IPS-20b (cell line): ENCODE measurements around the gene FCGR3A.

Experiments used
- H3K27ac ChIP-seq: one replicate; pipeline ENCODE4 v1.5.1; 2013; ENCODE audit warnings: low read length
- H3K27me3 ChIP-seq: 2 replicates; pipeline ENCODE4 v1.6.1; 2013; ENCODE audit warnings: mild to moderate bottlenecking, low read length, inconsistent platforms; ENCODE audit not compliant: insufficient read depth
- H3K36me3 ChIP-seq: 2 replicates; pipeline ENCODE4 v1.6.1; 2013; ENCODE audit warnings: low read depth, mild to moderate bottlenecking, inconsistent platforms, low read length, moderate library complexity; ENCODE audit not compliant: insufficient read depth
- H3K4me1 ChIP-seq: 2 replicates; pipeline ENCODE4 v1.6.1; 2013; ENCODE audit warnings: mild to moderate bottlenecking, control low read depth, inconsistent platforms, low read length, moderate library complexity; ENCODE audit not compliant: insufficient read depth
- H3K4me3 ChIP-seq: 2 replicates; pipeline ENCODE4 v1.5.1; 2013; ENCODE audit warnings: mild to moderate bottlenecking, low read length, inconsistent platforms
- H3K9ac ChIP-seq: 2 replicates; pipeline ENCODE4 v1.6.1; 2013; ENCODE audit warnings: low read depth, mild to moderate bottlenecking, inconsistent platforms, low read length, moderate library complexity
- H3K9me3 ChIP-seq: 2 replicates; pipeline ENCODE4 v1.6.1; 2013; ENCODE audit warnings: mild to moderate bottlenecking, low read depth, low read length, inconsistent platforms; ENCODE audit not compliant: insufficient read depth

The FCGR3A gene

DNA sequence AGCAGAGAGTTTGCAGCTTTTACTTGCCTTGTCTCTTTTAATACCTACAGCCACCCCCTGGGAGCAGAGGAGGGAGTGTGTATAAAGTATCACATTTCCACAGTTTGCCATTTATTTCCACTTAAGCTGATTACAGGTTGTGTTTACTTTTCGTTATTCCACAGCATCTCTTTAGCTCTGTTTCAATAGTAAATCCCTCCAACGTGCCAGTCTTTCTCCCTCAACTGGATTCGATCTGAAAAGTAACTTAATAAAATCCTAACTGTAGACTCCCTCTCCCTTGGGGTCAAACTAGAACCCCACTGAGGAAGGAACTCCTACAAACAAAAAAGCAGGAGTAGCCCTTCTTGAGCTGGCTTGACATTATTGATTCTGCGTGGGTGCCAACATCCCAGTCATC is 47.4 kb downstream of the FCGR3A start:
- Histone ChIP-seq H3K4me3 (no peak overlapping the region), H3K36me3 (no peaks in the 10 kb centered on the region), H3K27me3 (peaks cover 4% of the 10 kb centered on the region; the same call in 1 of the 2 replicates), H3K4me1 (no peaks in the 10 kb centered on the region), H3K9ac (no peak overlapping the region), H3K9me3 (no peaks in the 10 kb centered on the region), H3K27ac (no peak overlapping the region)

DNA sequence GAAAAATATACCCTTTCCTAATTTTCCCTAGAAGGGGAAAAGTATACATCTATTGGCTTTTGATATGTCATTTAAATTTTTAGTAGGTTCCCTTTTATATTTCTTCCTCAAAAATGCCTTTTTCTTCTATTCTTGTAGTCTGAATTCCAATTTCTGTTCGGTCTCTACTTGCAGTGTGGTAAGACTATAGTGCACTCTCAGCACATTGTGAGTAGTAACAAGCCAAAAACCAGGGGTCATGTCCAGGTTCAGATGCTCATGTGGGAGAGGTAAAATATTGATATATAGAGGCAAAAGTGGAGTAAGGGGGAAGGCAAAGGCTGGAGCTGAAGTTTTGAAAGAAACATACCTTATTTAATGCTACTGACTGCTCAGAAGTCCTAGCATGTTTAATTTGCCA is 48.4 kb downstream of the FCGR3A start:
- Histone ChIP-seq H3K4me3 (no peak overlapping the region), H3K36me3 (no peaks in the 10 kb centered on the region), H3K27me3 (peaks cover 4% of the 10 kb centered on the region; the same call in 1 of the 2 replicates), H3K27ac (no peak overlapping the region), H3K4me1 (no peaks in the 10 kb centered on the region), H3K9ac (no peak overlapping the region), H3K9me3 (no peaks in the 10 kb centered on the region)

DNA sequence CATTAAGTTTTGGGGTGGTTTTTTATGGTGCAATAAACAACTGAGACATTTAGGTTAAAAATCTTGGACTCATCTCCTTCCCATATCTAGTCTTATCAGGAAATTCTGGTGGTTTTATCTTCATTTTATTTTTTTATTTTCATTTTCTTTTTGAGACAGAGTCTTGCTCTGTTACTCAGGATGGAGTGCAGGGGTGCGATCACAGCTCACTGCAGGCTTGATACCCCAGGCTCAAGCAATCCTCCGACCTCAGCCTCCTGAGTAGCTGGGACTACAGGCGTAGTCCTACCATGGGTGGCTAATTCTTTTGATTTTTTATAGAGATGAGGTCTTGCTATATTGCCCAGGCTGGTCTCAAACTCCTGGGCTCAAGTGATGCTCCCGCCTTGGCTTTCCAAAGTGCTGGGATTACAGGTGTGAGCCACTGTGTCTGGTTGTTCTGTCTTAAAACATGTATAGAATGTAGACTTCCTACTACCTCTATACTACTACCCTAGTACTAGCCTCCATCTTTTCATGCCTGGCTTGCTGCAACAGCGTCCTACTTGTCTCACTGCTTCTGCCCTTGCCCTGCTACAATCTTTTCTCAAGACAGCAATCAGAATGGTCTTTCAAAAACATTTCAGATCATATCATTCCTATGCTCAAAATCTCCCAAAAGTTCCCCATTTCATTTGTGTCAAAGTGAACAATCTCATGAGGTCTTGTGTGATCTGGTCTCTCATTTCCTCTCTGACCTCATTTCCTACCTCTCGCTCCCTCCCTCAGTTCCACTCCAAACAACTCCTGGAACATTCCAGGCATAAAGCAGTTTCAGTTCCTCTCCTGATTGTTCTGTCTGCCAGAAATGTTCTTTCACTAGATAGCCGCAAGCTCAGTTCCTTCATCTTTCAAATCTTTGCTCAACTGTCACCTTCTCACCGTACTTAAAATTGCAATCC is 50.2 kb downstream of the FCGR3A start:
- Histone ChIP-seq H3K36me3 (no peaks in the 10 kb centered on the region), H3K4me1 (no peaks in the 10 kb centered on the region), H3K4me3 (no peak overlapping the region), H3K27me3 (no peaks in the 10 kb centered on the region; the same call in 1 of the 2 replicates), H3K9ac (no peak overlapping the region), H3K9me3 (no peaks in the 10 kb centered on the region), H3K27ac (no peak overlapping the region)

DNA sequence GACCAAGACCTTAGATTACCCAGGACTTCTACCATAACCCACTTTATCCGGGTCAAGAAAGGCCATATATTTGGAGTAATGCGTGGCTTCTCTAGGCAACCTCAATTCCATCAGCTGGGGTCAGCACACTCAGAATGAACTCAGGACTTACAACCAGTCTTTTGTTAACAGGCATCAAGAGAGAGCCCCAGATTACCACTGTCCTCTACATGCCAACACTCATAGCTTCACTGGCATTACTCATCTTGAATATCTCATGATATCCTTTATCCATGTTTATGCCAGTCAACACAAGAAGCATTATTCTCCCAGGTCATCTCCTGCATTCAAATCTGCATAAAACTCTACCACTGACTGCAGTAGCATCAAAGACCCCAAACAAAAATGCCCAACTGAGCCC is 51.0 kb downstream of the FCGR3A start:
- H3K9ac ChIP-seq, result no peak overlapping the region
- H3K27me3 ChIP-seq, result no peaks in the 10 kb centered on the region; the same call in 1 of the 2 replicates

DNA sequence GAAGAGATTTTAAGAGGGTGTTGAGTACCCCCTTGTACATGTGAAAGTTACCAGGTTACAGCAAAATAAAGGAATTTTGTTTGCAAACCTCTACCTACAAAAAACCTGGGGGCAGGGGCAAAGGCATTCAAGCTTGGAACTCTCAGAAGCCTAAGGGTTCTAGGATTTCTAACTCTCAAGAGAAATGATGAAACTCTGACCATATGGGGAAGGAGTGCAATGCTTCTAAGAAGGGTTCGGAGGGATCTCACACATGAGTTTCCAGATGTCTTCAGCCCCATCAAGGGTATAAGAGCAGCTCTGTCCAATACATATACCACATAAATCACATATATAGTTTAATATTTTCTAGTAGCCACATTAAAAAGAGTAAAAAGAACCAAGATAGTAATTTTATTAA is 51.7 kb downstream of the FCGR3A start:
- no peak overlapping the region for H3K27ac ChIP-seq
- H3K9ac ChIP-seq, result no peak overlapping the region
- H3K4me3 ChIP-seq, result no peak overlapping the region
- no peaks in the 10 kb centered on the region for H3K4me1 ChIP-seq
- no peaks in the 10 kb centered on the region; the same call in 1 of the 2 replicates for H3K27me3 ChIP-seq
- H3K9me3 ChIP-seq, result no peaks in the 10 kb centered on the region
- no peaks in the 10 kb centered on the region for H3K36me3 ChIP-seq

More for the DNA sequence above, 51.0 kb downstream of the FCGR3A start:
- Histone ChIP-seq H3K4me1 (no peaks in the 10 kb centered on the region), H3K9me3 (no peaks in the 10 kb centered on the region), H3K36me3 (no peaks in the 10 kb centered on the region), H3K27ac (no peak overlapping the region), H3K4me3 (no peak overlapping the region)

DNA sequence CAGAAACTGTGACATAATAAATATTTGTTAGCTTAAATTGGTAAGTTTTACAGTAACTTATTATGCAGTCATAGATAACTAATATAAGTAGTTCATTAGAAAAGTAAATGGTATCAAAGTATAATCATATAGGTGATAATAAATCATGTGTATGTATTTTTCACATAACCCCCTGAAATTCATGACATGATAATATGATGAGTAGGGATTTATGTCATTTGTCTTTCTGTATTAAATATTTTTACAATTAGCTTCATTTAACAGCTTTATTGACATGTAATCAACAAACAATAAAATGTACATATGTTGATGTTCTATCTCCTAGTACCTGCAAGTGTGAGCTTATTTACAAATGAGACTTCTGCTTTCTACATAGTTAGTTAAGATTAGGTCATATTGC is 54.1 kb downstream of the FCGR3A start:
- peaks cover 6% of the 10 kb centered on the region; the same call in 1 of the 2 replicates for H3K27me3 ChIP-seq

DNA sequence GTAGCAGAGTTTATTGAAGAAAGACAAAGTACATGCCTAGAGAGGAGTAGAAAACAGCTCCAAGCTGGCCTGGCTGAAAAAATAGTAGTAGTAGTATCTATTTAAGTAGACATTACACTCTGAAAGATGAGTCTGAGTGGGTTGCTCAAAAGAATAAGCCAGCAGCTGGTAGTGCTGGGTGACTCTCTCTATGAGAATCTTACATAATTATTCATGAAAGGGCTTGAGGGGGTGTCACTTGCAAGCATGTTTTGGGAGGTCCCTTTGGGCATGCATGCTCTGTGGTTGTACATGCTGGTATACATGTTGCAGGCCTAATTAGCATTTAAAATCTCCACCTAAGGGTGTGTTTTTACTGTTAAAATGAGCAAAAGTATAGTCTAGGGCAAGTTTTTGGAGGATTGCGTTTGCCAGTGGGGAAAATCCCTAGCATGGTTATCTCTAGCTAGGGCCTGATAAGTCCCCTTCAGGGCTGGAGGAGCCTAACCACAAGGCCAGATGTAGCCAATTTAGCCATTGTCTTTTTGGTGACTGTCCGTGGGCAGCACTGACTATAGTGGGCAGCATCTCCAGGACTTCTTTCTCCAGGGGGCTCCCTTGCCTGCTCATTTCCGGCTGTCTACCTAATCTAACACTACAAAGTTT is 55.4 kb downstream of the FCGR3A start:
- Histone ChIP-seq H3K36me3 (no peaks in the 10 kb centered on the region), H3K9ac (no peak overlapping the region), H3K27me3 (peaks cover 16% of the 10 kb centered on the region; the same call in 1 of the 2 replicates), H3K9me3 (no peaks in the 10 kb centered on the region), H3K27ac (no peak overlapping the region), H3K4me1 (no peaks in the 10 kb centered on the region), H3K4me3 (no peak overlapping the region)

More for the DNA sequence above, 54.1 kb downstream of the FCGR3A start:
- Histone ChIP-seq H3K27ac (no peak overlapping the region), H3K4me1 (no peaks in the 10 kb centered on the region), H3K36me3 (no peaks in the 10 kb centered on the region), H3K9ac (no peak overlapping the region), H3K4me3 (no peak overlapping the region), H3K9me3 (no peaks in the 10 kb centered on the region)

DNA sequence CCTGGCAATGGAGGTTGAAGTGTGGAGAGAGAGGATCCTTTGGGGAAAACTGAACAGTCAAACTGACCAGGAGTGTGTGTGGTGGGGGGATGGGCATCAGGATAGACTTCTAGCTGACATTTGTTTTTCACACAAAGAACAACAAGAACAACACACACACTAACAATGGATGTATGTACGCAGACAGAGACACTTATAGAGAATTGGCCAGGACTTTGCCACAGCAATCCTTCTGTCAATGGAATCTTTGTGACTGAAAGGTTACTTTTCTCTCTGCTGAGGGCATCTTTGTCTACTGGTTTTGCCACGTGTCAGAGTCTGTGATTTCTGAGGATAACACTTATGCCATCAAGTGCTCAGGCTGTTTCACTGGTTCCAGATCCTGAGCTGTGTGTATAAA is 56.8 kb downstream of the FCGR3A start:
- no peaks in the 10 kb centered on the region for H3K36me3 ChIP-seq
- no peaks in the 10 kb centered on the region for H3K9me3 ChIP-seq
- H3K27ac ChIP-seq, result no peak overlapping the region
- H3K9ac ChIP-seq, result no peak overlapping the region
- no peaks in the 10 kb centered on the region for H3K4me1 ChIP-seq
- no peak overlapping the region for H3K4me3 ChIP-seq
- peaks cover 23% of the 10 kb centered on the region; the same call in 1 of the 2 replicates for H3K27me3 ChIP-seq
